SK-N-DZ (cell line): Measurements from ENCODE around the gene SEPTIN10. TPM values are rescaled to one million over a fixed set of nuclear protein-coding genes. Genes with fewer than 3 reads are reported as not detected.
A peak's percentile ranks its signal among the peaks of the same experiment; 100 is the strongest.
"Not testable (repeated sequence)": the region's sequence is repeated elsewhere in the genome, so short reads cannot be mapped to it uniquely, and the experiment has no call there.

ENCODE experiments used
- DNase-seq: peaks from one replicate; pipeline ENCODE4 v3.0.0-alpha.2; 2015; ENCODE audit warnings: low spot score
- polyA plus RNA-seq, 2 experiments: library from polyadenylated mRNA; depleted of rRNA; stranded (reverse); fragments of >200 nt; gene quantifications; 2 replicates each; pipeline ENCODE4 v1.2.3, GENCODE V29; 2014

Gene SEPTIN10
- 8.1 and 12.6 TPM in 2 replicates for polyA plus RNA-seq (2014; cell fraction: cytosol; rRNA removed)
- 6.4 and 7.9 TPM in 2 replicates for polyA plus RNA-seq (2014; cell fraction: nucleus; rRNA removed)

- DNase-seq: peak; percentile 83
Observed at GRCh38 chr2:109613922-109614714, at the start of gene SEPTIN10, which contains the start of gene SOWAHC. Gene SEPTIN10, minus strand, starts transcription at chr2:109613966. Its CDS starts 139 bp downstream, at chr2:109613827. Gene SOWAHC, plus strand, starts transcription at chr2:109614364. Its CDS starts 126 bp downstream, at chr2:109614490.

GRCh38 chr2:109662889-109663288 is 49.1 kb upstream of the SEPTIN10 start:
- DNase-seq: no peak

- no peak for DNase-seq
Observed at GRCh38 chr2:109660046-109660860, 46.5 kb upstream of the SEPTIN10 start.

GRCh38 chr2:109659396-109660045 is 45.8 kb upstream of the SEPTIN10 start:
- no peak for DNase-seq

GRCh38 chr2:109655287-109655686 is 41.5 kb upstream of the SEPTIN10 start:
- no peak for DNase-seq

GRCh38 chr2:109654326-109655050 is 40.7 kb upstream of the SEPTIN10 start:
- no peak for DNase-seq

- no peak for DNase-seq
Observed at GRCh38 chr2:109649736-109650695, 36.2 kb upstream of the SEPTIN10 start.

GRCh38 chr2:109648041-109648527 is 34.3 kb upstream of the SEPTIN10 start:
- DNase-seq: no peak

- no peak for DNase-seq
Observed at GRCh38 chr2:109647636-109648035, 33.9 kb upstream of the SEPTIN10 start.

- DNase-seq: no peak
Observed at GRCh38 chr2:109646961-109647360, 33.2 kb upstream of the SEPTIN10 start.

- DNase-seq: no peak
Observed at GRCh38 chr2:109645412-109646184, 31.8 kb upstream of the SEPTIN10 start.

GRCh38 chr2:109644571-109645275 is 31.0 kb upstream of the SEPTIN10 start:
- no peak for DNase-seq

- not testable (repeated sequence) for DNase-seq
Observed at GRCh38 chr2:109640000-109640399, 26.2 kb upstream of the SEPTIN10 start.

- no peak for DNase-seq
Observed at GRCh38 chr2:109638795-109639194, 25.0 kb upstream of the SEPTIN10 start.

GRCh38 chr2:109637749-109638570 is 24.2 kb upstream of the SEPTIN10 start:
- no peak for DNase-seq

- DNase-seq: no peak
Observed at GRCh38 chr2:109636317-109636716, 22.6 kb upstream of the SEPTIN10 start.
